H9 (cell line): ENCODE data around the gene PLEKHJ1. TPM values are rescaled to one million over a fixed set of nuclear protein-coding genes. Genes with fewer than 3 reads are reported as not detected.

Experiments
- DNase-seq: peaks from one replicate; pipeline ENCODE4 v3.0.0-alpha.2; 2017
- H2AFZ ChIP-seq: one replicate; pipeline ENCODE4 v1.6.1; 2013; ENCODE audit warnings: mild to moderate bottlenecking, low read length, control low read depth, moderate library complexity
- H2AK5ac ChIP-seq: 2 replicates; pipeline ENCODE4 v1.6.1; 2013; ENCODE audit warnings: low read length, control low read depth, mixed read lengths; ENCODE audit not compliant: insufficient read length
- H2BK120ac ChIP-seq: one replicate; pipeline ENCODE4 v1.6.1; 2013; ENCODE audit warnings: low read depth, mild to moderate bottlenecking, low read length, control low read depth, inconsistent platforms; ENCODE audit not compliant: poor library complexity, severe bottlenecking
- H2BK12ac ChIP-seq: 2 replicates; pipeline ENCODE4 v1.6.1; 2013; ENCODE audit warnings: low read length, control low read depth, mixed read lengths, low read depth; ENCODE audit not compliant: insufficient read length
- H2BK15ac ChIP-seq: 2 replicates; pipeline ENCODE4 v1.6.1; 2013; ENCODE audit warnings: low read depth, low read length, control low read depth
- H2BK20ac ChIP-seq: one replicate; pipeline ENCODE4 v1.6.1; 2013; ENCODE audit warnings: low read depth, mild to moderate bottlenecking, low read length, control low read depth, inconsistent platforms; ENCODE audit not compliant: poor library complexity, severe bottlenecking
- H2BK5ac ChIP-seq: 2 replicates; pipeline ENCODE4 v1.6.1; 2013; ENCODE audit warnings: low read length, control low read depth, mixed read lengths; ENCODE audit not compliant: insufficient read length
- H3K14ac ChIP-seq: 2 replicates; pipeline ENCODE4 v1.6.1; 2013; ENCODE audit warnings: low read length, control low read depth; ENCODE audit not compliant: insufficient read depth
- H3K18ac ChIP-seq: 2 replicates; pipeline ENCODE4 v1.6.1; 2013; ENCODE audit warnings: low read depth, mild to moderate bottlenecking, mixed read lengths, low read length, control low read depth; ENCODE audit not compliant: insufficient read length
- H3K23ac ChIP-seq: 2 replicates; pipeline ENCODE4 v1.6.1; 2013; ENCODE audit warnings: low read length, control low read depth, mixed read lengths, low read depth; ENCODE audit not compliant: insufficient read length
- H3K23me2 ChIP-seq: 2 replicates; pipeline ENCODE4 v1.6.1; 2013; ENCODE audit warnings: low read depth, mild to moderate bottlenecking, mixed read lengths, low read length, control low read depth; ENCODE audit not compliant: insufficient read length, poor library complexity, severe bottlenecking
- H3K27ac ChIP-seq: 2 replicates; pipeline ENCODE4 v1.5.1; 2013; ENCODE audit warnings: low read length, control low read depth, mixed read lengths, low read depth; ENCODE audit not compliant: insufficient read length
- H3K27me3 ChIP-seq: 2 replicates; pipeline ENCODE4 v1.6.1; 2013; ENCODE audit warnings: low read length, control low read depth, inconsistent platforms; ENCODE audit not compliant: insufficient read depth
- H3K4ac ChIP-seq: 2 replicates; pipeline ENCODE4 v1.6.1; 2013; ENCODE audit warnings: low read depth, mild to moderate bottlenecking, control low read depth, inconsistent platforms, low read length, moderate library complexity
- H3K4me1 ChIP-seq: 2 replicates; pipeline ENCODE4 v1.6.1; 2013; ENCODE audit warnings: low read length, control low read depth, inconsistent platforms; ENCODE audit not compliant: insufficient read depth
- H3K4me2 ChIP-seq: 2 replicates; pipeline ENCODE4 v1.6.1; 2013; ENCODE audit warnings: low read length, control low read depth, mixed read lengths; ENCODE audit not compliant: insufficient read length, insufficient read depth
- H3K56ac ChIP-seq: 2 replicates; pipeline ENCODE4 v1.6.1; 2013; ENCODE audit warnings: low read depth, mild to moderate bottlenecking, mixed read lengths, low read length, control low read depth; ENCODE audit not compliant: insufficient read length
- H3K79me1 ChIP-seq: 2 replicates; pipeline ENCODE4 v1.6.1; 2013; ENCODE audit warnings: low read depth, mild to moderate bottlenecking, moderate library complexity, low read length, control low read depth, inconsistent platforms; ENCODE audit not compliant: insufficient read depth, poor library complexity, severe bottlenecking
- H3K79me2 ChIP-seq: 2 replicates; pipeline ENCODE4 v1.6.1; 2013; ENCODE audit warnings: low read length, control low read depth, inconsistent platforms; ENCODE audit not compliant: insufficient read depth
- H3K9ac ChIP-seq: 2 replicates; pipeline ENCODE4 v1.6.1; 2013; ENCODE audit warnings: low read length, control low read depth, mixed read lengths; ENCODE audit not compliant: insufficient read length; ENCODE audit errors: extremely low read depth
- H3K9me3 ChIP-seq: one replicate; pipeline ENCODE4 v1.6.1; 2013; ENCODE audit warnings: low read depth, low read length, inconsistent platforms; ENCODE audit not compliant: control insufficient read depth
- H3T11ph ChIP-seq: one replicate; pipeline ENCODE4 v1.6.1; 2013; ENCODE audit warnings: mild to moderate bottlenecking, low read length, control low read depth, inconsistent platforms
- H4K20me1 ChIP-seq: one replicate; pipeline ENCODE4 v1.6.1; 2013; ENCODE audit not compliant: control insufficient read depth, insufficient read length, insufficient read depth
- H4K5ac ChIP-seq: 2 replicates; pipeline ENCODE4 v1.6.1; 2013; ENCODE audit warnings: low read depth, mild to moderate bottlenecking, mixed read lengths, low read length, control low read depth; ENCODE audit not compliant: insufficient read length
- H4K8ac ChIP-seq: replicated peaks from 2 replicates; pipeline ENCODE4 v1.6.1; 2013; ENCODE audit warnings: low read length, control low read depth, mixed read lengths, low read depth; ENCODE audit not compliant: insufficient read length
- H4K91ac ChIP-seq: 2 replicates; pipeline ENCODE4 v1.6.1; 2013; ENCODE audit warnings: low read depth, mild to moderate bottlenecking, moderate library complexity, mixed read lengths, low read length, control low read depth; ENCODE audit not compliant: insufficient read length
- H3K27ac Mint-ChIP-seq, 3 experiments: 2 replicates in 2 of 3; 3 replicates in 1 of 3; pipeline ENCODE4 v1.8.0; 2020 to 2021; ENCODE audit warnings: mixed read lengths in 3 of 3, mild to moderate bottlenecking in 1 of 3, moderate library complexity in 1 of 3
- H3K27me3 Mint-ChIP-seq: 2 replicates; pipeline ENCODE4 v1.8.0; 2021; ENCODE audit warnings: low read depth, mild to moderate bottlenecking, moderate library complexity, mixed read lengths
- H3K36me3 Mint-ChIP-seq, 3 experiments: 2 replicates in 2 of 3; 3 replicates in 1 of 3; pipeline ENCODE4 v1.8.0; 2020 to 2021; ENCODE audit warnings: low read depth in 3 of 3, mixed read lengths in 3 of 3; ENCODE audit not compliant: insufficient read depth in 1 of 3
- H3K4me1 Mint-ChIP-seq, 2 experiments: 2 replicates each; pipeline ENCODE4 v1.8.0; 2020; ENCODE audit warnings: mixed read lengths in 2 of 2
- H3K4me3 Mint-ChIP-seq, 2 experiments: 2 replicates in 1 of 2; 3 replicates in 1 of 2; pipeline ENCODE4 v1.8.0; 2020 to 2021; ENCODE audit warnings: mild to moderate bottlenecking in 2 of 2, mixed read lengths in 2 of 2, moderate library complexity in 1 of 2
- H3K9me3 Mint-ChIP-seq, 2 experiments: 2 replicates in 1 of 2; 3 replicates in 1 of 2; pipeline ENCODE4 v1.8.0; 2020; ENCODE audit warnings: mild to moderate bottlenecking in 2 of 2, mixed read lengths in 2 of 2, moderate library complexity in 1 of 2
- CTCF ChIP-seq: fragments of 200-600 bp; sonication (generic); conservative IDR thresholded peaks from 3 replicates; pipeline ENCODE4 v1.8.0; 2021; ENCODE audit warnings: antibody characterized with exemption, mild to moderate bottlenecking
- whole genome bisulfite sequencing: extraction: QIAGEN DNeasy Blood & Tissue Kit; methylation state at CpG from one replicate; pipeline ENCODE4 v1.1.7; 2013; ENCODE audit warnings: missing lambda C conversion rate, low lambda C conversion rate, mixed read lengths; ENCODE audit not compliant: insufficient read length; ENCODE audit errors: extremely low coverage; 5-methylcytosine and 5-hydroxymethylcytosine counted together
- total RNA-seq: library from RNA; stranded (reverse); gene quantifications from 2 replicates; pipeline ENCODE4 v1.2.1, GENCODE V29; 2021

Gene PLEKHJ1
- total RNA-seq, 1 experiment from 2014 or later: 139 TPM

DNA sequence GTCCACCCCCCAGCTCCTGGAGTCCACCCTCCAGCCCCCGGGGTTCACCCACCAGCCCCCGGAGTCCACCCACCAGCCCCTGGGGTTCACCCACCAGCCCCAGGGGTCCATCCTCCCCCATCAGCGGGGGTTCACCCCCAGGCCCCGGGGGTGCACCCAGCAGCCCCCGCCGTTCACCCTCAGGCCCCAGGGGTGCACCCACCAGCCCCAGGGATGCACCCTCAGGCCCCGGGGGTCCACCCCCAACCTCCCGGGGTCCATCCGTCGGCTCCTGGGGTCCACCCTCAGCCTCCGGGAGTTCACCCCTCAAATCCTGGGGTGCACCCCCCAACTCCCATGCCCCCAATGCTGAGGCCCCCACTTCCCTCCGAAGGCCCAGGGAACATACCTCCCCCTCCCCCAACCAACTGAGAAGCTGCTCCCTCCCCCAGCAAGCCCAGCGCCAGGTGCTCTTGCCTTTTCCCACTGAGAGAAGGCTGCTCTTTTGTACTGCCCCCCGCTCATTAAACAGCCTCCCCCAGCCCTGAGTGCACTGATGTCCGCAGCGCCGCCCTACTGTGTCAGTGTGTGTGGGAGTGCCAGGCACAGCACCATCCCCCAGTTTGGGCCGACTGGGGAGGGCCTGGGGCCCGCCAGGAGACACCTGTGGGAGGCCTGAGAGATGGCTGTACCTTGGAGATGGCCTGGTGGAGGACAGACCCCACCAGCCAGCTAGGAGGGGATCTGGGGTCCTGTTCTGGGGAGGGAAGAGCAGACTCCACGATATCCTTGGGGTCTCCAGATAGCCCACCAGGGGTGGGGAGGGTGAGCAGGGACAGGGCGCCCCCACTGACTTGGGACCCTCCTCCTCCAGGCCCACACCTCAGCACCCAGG is 12.2 kb upstream of the PLEKHJ1 start:
- Histone ChIP-seq H2BK12ac (no peak overlapping the region), H3K27me3 (no peaks in the 10 kb centered on the region), H3K4me1 (no peaks in the 10 kb centered on the region), H4K91ac (no peak overlapping the region), H3K56ac (no peak overlapping the region), H3K79me1 (peaks cover 1% of the 10 kb centered on the region), H3K4ac (no peak overlapping the region), H3T11ph (no peak overlapping the region), H2BK120ac (no peak overlapping the region), H3K79me2 (no peaks in the 10 kb centered on the region), H4K8ac (no peak overlapping the region), H3K4me2 (no peak overlapping the region), H3K14ac (no peak overlapping the region), H3K23ac (no peak overlapping the region), H2BK15ac (no peak overlapping the region), H4K20me1 (no peaks in the 10 kb centered on the region), H4K5ac (no peak overlapping the region), H3K9ac (no peak overlapping the region), H2AFZ (no peak overlapping the region), H2BK5ac (no peak overlapping the region), H3K18ac (no peak overlapping the region), H3K23me2 (peaks cover 4% of the 10 kb centered on the region), H3K9me3 (no peaks in the 10 kb centered on the region), H3K27ac (no peak overlapping the region), H2BK20ac (no peak overlapping the region), H2AK5ac (no peak overlapping the region)
- no peak overlapping the region for H3K4me3 Mint-ChIP-seq
- H3K4me1 Mint-ChIP-seq: no peaks in the 10 kb centered on the region
- DNase-seq: no peak
- TF ChIP-seq CTCF: no peak
- no CpG with 5 or more reads among the region's 21 CpGs for WGBS
- peak overlapping the region in 1 of 3 experiments; percentile 58; a peak in 2 of 7 replicates for H3K27ac Mint-ChIP-seq
- H3K27me3 Mint-ChIP-seq: peaks cover 6% of the 10 kb centered on the region
- no peaks in the 10 kb centered on the region for H3K9me3 Mint-ChIP-seq
- H3K36me3 Mint-ChIP-seq: peaks cover 13 to 35% (median 23%) of the 10 kb centered on the region in 3 experiments; a peak in 6 of 7 replicates
